SU-DHL-6 (cell line): ENCODE results near the gene HAPLN3.
A peak's percentile ranks its signal among the peaks of the same experiment; 100 is the strongest.

ENCODE experiments used
- H2AFZ ChIP-seq: fragments of 200-600 bp; sonication (generic); 2 replicates; pipeline ENCODE4 v1.6.1; 2014; ENCODE audit warnings: low read depth, mild to moderate bottlenecking, moderate library complexity, mixed read lengths, antibody characterized with exemption, low read length; ENCODE audit not compliant: severe bottlenecking
- H3F3A ChIP-seq: fragments of 200-600 bp; shearing (Covaris generic); 2 replicates; pipeline ENCODE4 v1.6.0; 2016; ENCODE audit warnings: antibody characterized with exemption, mild to moderate bottlenecking; ENCODE audit not compliant: insufficient read depth
- H3K27ac ChIP-seq: fragments of 200-600 bp; sonication (generic); 2 replicates; pipeline ENCODE4 v1.5.1; 2016; ENCODE audit warnings: low read depth, mild to moderate bottlenecking, low read length, moderate library complexity, mixed read lengths
- H3K27me3 ChIP-seq: fragments of 200-600 bp; sonication (generic), shearing (Covaris generic); 2 replicates; pipeline ENCODE4 v1.6.0; 2014; ENCODE audit warnings: mild to moderate bottlenecking, low read length
- H3K36me3 ChIP-seq: fragments of 200-600 bp; sonication (generic); 2 replicates; pipeline ENCODE4 v1.6.1; 2014; ENCODE audit warnings: mild to moderate bottlenecking, low read length, mixed read lengths
- H3K4me2 ChIP-seq: fragments of 300-600, 200-600 bp; shearing (Covaris generic), sonication (generic); 2 replicates; pipeline ENCODE4 v1.6.0; 2014; ENCODE audit warnings: low read length, low read depth, mild to moderate bottlenecking; ENCODE audit not compliant: poor library complexity, severe bottlenecking
- H3K4me3 ChIP-seq: fragments of 200-600 bp; sonication (generic); 2 replicates; pipeline ENCODE4 v1.5.1; 2014; ENCODE audit warnings: antibody characterized with exemption, low read length, mild to moderate bottlenecking, mixed read lengths; ENCODE audit not compliant: insufficient read depth, poor library complexity, severe bottlenecking
- H3K79me2 ChIP-seq: fragments of 200-600 bp; sonication (generic); 2 replicates; pipeline ENCODE4 v1.6.1; 2014; ENCODE audit warnings: mild to moderate bottlenecking, low read length, moderate library complexity; ENCODE audit not compliant: insufficient read depth
- H3K9ac ChIP-seq: fragments of 200-600 bp; sonication (generic); 2 replicates; pipeline ENCODE4 v1.7.0; 2014; ENCODE audit warnings: mild to moderate bottlenecking, low read length
- H3K9me2 ChIP-seq: fragments of 200-600 bp; sonication (generic); replicated peaks from 2 replicates; pipeline ENCODE4 v1.6.1; 2014; ENCODE audit warnings: low read length; ENCODE audit not compliant: insufficient read depth
- H3K9me3 ChIP-seq: fragments of 200-600 bp; sonication (generic); 2 replicates; pipeline ENCODE4 v1.6.1; 2014; ENCODE audit warnings: low read length, mixed read lengths; ENCODE audit not compliant: insufficient read depth
- H4K20me1 ChIP-seq: fragments of 200-600 bp; sonication (generic); 2 replicates; pipeline ENCODE4 v1.6.1; 2014; ENCODE audit warnings: low read depth, mild to moderate bottlenecking, antibody characterized with exemption, low read length, moderate library complexity, mixed read lengths
- EZH2phosphoT487 ChIP-seq: fragments of 200-600 bp; sonication (generic), shearing (Covaris generic); conservative IDR thresholded peaks from 2 replicates; pipeline ENCODE4 v1.6.1; 2018; ENCODE audit warnings: mild to moderate bottlenecking, antibody characterized with exemption, low read length, moderate library complexity, mixed read lengths
- TF ChIP-seq, protein P1 (sequence below): fragments of 200-600 bp; sonication (generic); IDR thresholded peaks from one replicate; pipeline ENCODE4 v1.5.1; 2017; ENCODE audit warnings: antibody characterized with exemption, mild to moderate bottlenecking, low read length, moderate library complexity; ENCODE audit not compliant: insufficient read depth, poor library complexity, severe bottlenecking

HAPLN3 gene

DNA sequence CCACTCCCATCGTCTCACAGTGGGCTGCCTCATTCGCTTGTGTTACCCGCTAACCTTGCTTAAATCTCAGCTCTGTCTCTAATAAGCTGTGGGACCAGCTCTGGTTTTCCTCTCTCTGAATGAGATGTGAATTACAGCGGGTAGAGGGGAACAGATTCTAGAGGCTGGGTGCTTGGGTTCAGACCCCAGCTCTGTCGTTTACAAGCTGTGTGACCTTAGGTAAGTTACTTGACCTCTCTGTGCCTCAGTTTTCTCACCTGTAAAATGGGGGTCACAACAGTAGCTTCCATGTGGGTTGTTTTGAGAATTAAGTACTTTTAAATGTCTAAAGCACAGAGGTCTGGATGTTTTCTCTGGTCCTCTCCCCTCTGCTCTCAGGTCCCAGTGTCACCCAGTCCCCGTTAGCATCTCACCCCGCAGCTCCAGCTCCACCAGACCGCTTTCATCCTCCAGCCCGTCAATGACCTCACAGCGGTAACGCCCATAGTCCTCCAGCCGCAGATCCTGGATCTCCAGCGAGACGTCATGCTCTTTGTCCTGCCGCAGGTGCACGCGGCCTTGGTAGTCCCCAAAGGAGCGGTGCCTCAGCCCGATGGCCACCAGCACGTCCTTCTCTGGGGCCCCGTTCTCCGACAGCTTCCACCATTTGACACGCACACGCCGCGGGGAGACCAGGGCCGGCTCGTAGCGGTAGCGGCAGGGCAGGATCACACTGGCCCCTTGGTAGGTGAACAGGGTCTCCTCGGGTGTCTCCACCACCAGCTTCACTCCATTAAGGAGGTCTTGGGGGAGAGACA lies 14.2 kb downstream of the HAPLN3 start:
- Histone ChIP-seq H3K27ac (no peak overlapping the region), H3K79me2 (no peaks in the 10 kb centered on the region), H3K27me3 (no peaks in the 10 kb centered on the region), H4K20me1 (no peaks in the 10 kb centered on the region), H3K36me3 (no peaks in the 10 kb centered on the region), H3K9ac (no peak overlapping the region), H3K4me3 (no peak overlapping the region), H3K9me2 (no peaks in the 10 kb centered on the region), H2AFZ (no peak overlapping the region), H3K4me2 (no peak overlapping the region), H3K9me3 (no peaks in the 10 kb centered on the region), H3F3A (no peaks in the 10 kb centered on the region)
- no peak for TF ChIP-seq EZH2phosphoT487
- TF ChIP-seq, protein P1, sequence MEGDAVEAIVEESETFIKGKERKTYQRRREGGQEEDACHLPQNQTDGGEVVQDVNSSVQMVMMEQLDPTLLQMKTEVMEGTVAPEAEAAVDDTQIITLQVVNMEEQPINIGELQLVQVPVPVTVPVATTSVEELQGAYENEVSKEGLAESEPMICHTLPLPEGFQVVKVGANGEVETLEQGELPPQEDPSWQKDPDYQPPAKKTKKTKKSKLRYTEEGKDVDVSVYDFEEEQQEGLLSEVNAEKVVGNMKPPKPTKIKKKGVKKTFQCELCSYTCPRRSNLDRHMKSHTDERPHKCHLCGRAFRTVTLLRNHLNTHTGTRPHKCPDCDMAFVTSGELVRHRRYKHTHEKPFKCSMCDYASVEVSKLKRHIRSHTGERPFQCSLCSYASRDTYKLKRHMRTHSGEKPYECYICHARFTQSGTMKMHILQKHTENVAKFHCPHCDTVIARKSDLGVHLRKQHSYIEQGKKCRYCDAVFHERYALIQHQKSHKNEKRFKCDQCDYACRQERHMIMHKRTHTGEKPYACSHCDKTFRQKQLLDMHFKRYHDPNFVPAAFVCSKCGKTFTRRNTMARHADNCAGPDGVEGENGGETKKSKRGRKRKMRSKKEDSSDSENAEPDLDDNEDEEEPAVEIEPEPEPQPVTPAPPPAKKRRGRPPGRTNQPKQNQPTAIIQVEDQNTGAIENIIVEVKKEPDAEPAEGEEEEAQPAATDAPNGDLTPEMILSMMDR, result no peak

DNA sequence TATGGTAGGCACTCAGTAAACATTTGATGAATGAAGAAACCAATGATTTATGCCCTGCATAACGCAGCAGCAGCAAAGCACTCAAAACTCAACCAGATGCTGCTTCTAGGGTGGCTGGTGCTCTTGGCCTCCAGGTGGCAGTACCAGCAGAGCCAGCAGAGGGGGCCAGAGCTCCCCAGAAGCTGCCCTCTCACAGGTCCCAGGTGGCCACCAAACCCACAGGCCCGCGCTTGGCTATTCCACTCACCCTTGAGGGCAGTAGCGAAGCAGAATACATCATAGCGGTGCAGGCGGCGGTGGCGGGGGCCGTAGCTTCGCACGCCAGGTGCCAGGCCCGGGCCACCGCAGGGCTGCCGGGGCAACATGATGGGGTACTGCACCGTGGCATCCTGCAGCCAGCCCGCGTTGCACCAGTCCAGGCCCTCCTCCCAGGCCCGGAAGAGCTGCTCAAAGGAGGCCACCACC lies 16.6 kb downstream of the HAPLN3 start:
- H2AFZ ChIP-seq, result no peak overlapping the region
- TF ChIP-seq, protein P1, result peak; percentile 69
- no peak for TF ChIP-seq EZH2phosphoT487
- no peaks in the 10 kb centered on the region for H3F3A ChIP-seq
- H3K36me3 ChIP-seq, result no peaks in the 10 kb centered on the region
- H3K4me2 ChIP-seq, result no peak overlapping the region
- H3K27me3 ChIP-seq, result no peaks in the 10 kb centered on the region
- H3K4me3 ChIP-seq, result no peak overlapping the region
- H3K9me3 ChIP-seq, result no peaks in the 10 kb centered on the region
- no peaks in the 10 kb centered on the region for H3K79me2 ChIP-seq
- H3K27ac ChIP-seq, result no peak overlapping the region
- H3K9ac ChIP-seq, result no peak overlapping the region
- no peaks in the 10 kb centered on the region for H3K9me2 ChIP-seq
- H4K20me1 ChIP-seq, result no peaks in the 10 kb centered on the region

DNA sequence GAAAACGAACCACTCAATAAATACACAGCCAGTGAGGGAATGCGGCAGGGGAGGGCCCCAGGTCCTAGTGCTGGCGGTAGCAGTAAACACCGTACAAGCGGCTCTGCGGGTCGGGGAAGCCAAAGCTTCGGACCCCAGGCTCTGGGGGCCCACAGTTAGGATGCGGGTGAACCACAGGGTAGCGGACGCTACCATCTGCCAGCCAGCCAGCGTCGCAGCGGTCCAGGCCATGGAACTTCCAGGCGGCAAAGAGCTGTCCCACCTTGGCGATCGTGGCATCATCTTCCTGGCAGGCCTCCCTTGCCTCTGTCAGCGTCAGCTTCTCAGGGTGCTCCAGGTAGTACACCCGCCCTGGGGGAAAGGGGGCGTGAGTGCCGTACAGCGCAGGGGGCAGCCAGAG lies 17.4 kb downstream of the HAPLN3 start:
- no peak overlapping the region for H3K27ac ChIP-seq
- H3K36me3 ChIP-seq, result no peaks in the 10 kb centered on the region
- no peaks in the 10 kb centered on the region for H3K9me2 ChIP-seq
- H3K4me2 ChIP-seq, result no peak overlapping the region
- no peak overlapping the region for H2AFZ ChIP-seq
- no peaks in the 10 kb centered on the region for H3K27me3 ChIP-seq
- no peaks in the 10 kb centered on the region for H3K79me2 ChIP-seq
- no peak overlapping the region for H3K4me3 ChIP-seq
- no peak for TF ChIP-seq EZH2phosphoT487
- TF ChIP-seq, protein P1, result no peak
- H3K9ac ChIP-seq, result no peak overlapping the region
- no peaks in the 10 kb centered on the region for H4K20me1 ChIP-seq
- H3F3A ChIP-seq, result no peaks in the 10 kb centered on the region
- no peaks in the 10 kb centered on the region for H3K9me3 ChIP-seq
